Measurements from ENCODE around the gene LAMA3. TPM values are rescaled to one million over a fixed set of nuclear protein-coding genes. Genes with fewer than 3 reads are reported as not detected.

Gene LAMA3
- total RNA-seq, 1 experiment from 2014 or later: 5.6 TPM

DNA sequence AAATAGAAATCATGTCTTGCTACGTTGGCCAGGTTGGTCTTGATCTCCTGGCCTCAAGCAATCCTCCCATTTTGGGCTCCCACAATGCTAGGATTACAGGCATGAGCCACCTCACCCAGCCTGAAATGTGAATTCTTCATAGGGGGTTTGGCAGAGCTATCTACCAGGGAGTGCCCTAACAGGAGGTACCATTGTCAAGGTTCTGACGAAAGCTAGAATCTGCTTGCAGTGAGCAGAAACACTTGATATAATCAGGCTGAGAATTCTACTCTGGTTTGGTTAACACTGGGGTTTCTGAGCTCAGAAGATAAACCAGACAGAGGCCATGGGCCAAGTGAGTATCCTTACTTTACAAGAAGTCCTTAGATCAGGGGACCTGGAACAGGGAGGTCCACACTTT is 7.2 kb upstream of the LAMA3 start:
- BruUV-seq (replicated peaks): no TSS peak
- POLR2A ChIA-PET: no interaction called here
- no peak for ATAC-seq

More for the DNA sequence above, 7.2 kb upstream of the LAMA3 start:
- TF ChIP-seq FOSL1 (IDR thresholded peaks at IDR 0.05; ENCODE audit: low read depth) (no peak), REST (IDR thresholded peaks at IDR 0.05; ENCODE audit: low read depth) (no peak), SRF (IDR thresholded peaks at IDR 0.05; ENCODE audit: low read depth) (no peak), POLR2AphosphoS5 (IDR thresholded peaks at IDR 0.05; ENCODE audit: low read depth, low read length) (no peak)
- RAD21 ChIA-PET (ENCODE audit: low non-redundant PET in 1 of 2, low total read pairs in 2 of 2, uncharacterized antibody in 2 of 2, unreplicated experiment in 2 of 2): no interaction called here
- Histone ChIP-seq H2AFZ (ENCODE audit: low read depth, low read length, poor library complexity, severe bottlenecking) (no peak overlapping the region), H4K20me1 (ENCODE audit: insufficient read depth) (no peaks in the 10 kb centered on the region), H3K9me2 (ENCODE audit: insufficient read depth) (no peaks in the 10 kb centered on the region), H3K27ac (ENCODE audit: low read depth, low read length) (no peak overlapping the region), H3K4me3 (replicated peaks in 1 of 2; ENCODE audit: low read depth in 1 of 2, low read length in 2 of 2) (no peak overlapping the region), H3K79me2 (ENCODE audit: insufficient read depth, low read length) (no peaks in the 10 kb centered on the region), H3K9ac (ENCODE audit: low read length) (no peak overlapping the region), H3K9me3 (ENCODE audit: control insufficient read depth in 1 of 2, insufficient read depth in 1 of 2, low read depth in 1 of 2, low read length in 2 of 2) (no peaks in the 10 kb centered on the region), H3K36me3 (ENCODE audit: control insufficient read depth in 1 of 2, insufficient read depth in 2 of 2, low read length in 2 of 2) (no peaks in the 10 kb centered on the region), H3K4me1 (ENCODE audit: control insufficient read depth in 1 of 2, insufficient read depth in 2 of 2, low read length in 2 of 2) (peaks cover 0 to 5% of the 10 kb centered on the region in 2 experiments; a peak in 1 of 4 replicates), H3K4me2 (ENCODE audit: low read length) (no peak overlapping the region), H3K27me3 (ENCODE audit: insufficient read depth, low read length) (no peaks in the 10 kb centered on the region)
- DNase-seq (ENCODE audit: low read depth, low spot score): no peak
- CTCF ChIA-PET: no interaction called here
- intact Hi-C loops (cut with micrococcal nuclease): no loop called here

Data from HCT116 (cell line).